C1 segment of cervical spinal cord (tissue), 14 donors: ENCODE measurements around the gene OSBPL8.
A peak's percentile ranks its signal among the peaks of the same experiment; 100 is the strongest.
"Not testable (repeated sequence)": the region's sequence is repeated elsewhere in the genome, so short reads cannot be mapped to it uniquely, and the experiment has no call there.

Source experiments
- DNase-seq, 14 donors: peaks; one replicate each; lab custom pipeline; 2025; lab: John Stamatoyannopoulos, UW

Gene OSBPL8

GRCh38 chr12:76364131-76364530 is 195.4 kb downstream of the OSBPL8 start:
- not testable (repeated sequence) for DNase-seq

GRCh38 chr12:76360316-76360715 is 199.3 kb downstream of the OSBPL8 start:
- DNase-seq, result no peak

DNA sequence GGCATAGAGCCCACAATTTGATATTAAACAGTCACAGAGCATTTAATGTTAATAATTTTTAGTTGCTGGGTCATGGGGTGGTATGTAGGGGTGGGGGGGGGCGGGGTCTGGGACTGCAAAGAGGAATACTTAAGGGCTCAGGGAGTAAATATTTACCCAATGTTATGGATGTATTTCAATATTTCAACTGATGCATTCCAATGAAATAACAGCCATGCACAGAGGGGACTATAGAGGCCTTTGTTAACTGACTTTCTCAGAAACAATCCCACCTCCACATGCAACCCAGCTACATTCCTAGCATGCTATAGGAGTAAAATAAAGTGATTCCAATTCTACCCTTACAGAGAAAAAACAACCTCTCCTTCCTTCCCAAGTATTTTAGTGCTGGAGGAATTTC is 203.5 kb downstream of the OSBPL8 start:
- DNase-seq, result no peak

GRCh38 chr12:76348079-76348901 is 211.3 kb downstream of the OSBPL8 start, which contains the start of gene BBS10:
Gene BBS10, minus strand, starts transcription at chr12:76348415. Its CDS starts 57 bp downstream, at chr12:76348358.
- peak; percentile 66 to 94 (median 88) for DNase-seq

- DNase-seq, result peak in 6 of 14 donors; percentile 3 to 27 (median 6)
These were observed 212.7 kb downstream of the OSBPL8 start for GRCh38 chr12:76346798-76347420.

DNA sequence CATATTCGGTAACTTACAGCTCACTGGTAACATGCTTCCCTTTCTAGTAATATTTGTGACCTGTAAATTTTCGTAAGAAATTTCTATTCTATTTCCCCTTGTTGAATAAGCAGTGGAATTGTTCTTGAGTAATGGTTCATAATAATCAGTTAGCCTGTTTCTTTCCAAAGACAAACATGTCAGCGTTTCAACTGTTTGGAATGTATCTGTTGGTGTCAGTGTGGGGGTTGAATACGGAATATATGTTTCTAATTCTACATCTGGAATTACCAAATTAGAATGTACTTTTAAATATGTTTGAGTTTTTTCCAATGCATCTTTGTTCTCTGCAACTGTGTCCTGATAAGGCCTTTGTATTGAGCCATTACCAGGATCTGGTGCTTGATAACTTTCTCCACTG is 213.3 kb downstream of the OSBPL8 start:
- DNase-seq, result no peak

DNA sequence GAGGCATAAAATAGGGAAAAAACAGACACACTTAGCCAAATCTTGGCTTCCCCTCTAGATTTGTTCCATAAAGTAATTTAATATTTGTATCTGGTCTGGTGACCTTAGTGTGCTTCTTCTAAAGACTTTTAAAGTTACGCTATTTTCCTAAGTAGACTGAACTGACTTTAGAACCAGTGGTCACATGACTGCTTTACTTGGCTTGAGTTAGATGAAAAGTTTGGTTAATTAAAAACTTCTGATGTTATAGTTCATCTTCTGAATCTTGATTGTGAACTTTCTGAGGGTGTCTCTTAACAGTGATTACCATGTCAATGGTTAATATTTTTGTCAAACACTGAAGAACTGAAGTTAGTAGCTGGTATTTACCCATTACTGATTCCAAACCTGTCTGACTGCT is 214.0 kb downstream of the OSBPL8 start:
- DNase-seq, result no peak

DNA sequence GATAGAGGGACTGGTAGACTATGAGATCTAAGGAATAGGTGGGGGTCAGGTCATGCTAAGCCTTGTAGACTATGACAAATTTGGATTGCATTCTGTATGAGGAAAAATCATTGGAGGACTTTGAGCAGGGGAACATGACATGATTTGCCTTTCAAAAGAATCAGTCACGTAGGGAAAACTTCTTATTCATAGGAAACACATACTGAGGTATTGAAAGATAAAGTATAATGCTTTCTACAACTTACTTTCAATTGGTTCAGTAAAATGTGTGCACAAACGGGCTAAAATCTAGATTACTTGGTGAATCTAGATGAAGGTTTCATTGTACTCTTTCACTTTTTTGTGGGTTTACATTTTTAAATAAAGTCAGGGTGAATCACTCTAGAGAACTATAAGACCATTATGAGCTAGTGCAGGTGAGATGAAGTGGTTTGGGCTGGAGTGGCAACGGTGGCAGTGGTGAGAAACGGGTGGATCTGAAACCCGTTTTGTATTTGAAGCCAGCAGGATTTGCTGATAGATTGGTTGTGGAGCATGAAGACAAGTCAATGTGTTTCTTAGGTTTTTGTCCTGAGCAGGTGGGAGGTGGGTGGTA is 218.0 kb downstream of the OSBPL8 start:
- DNase-seq, result no peak

- no peak for DNase-seq
These were observed 218.7 kb downstream of the OSBPL8 start for GRCh38 chr12:76340680-76341435.

GRCh38 chr12:76337583-76337982 is 222.0 kb downstream of the OSBPL8 start:
- DNase-seq, result no peak

GRCh38 chr12:76332606-76333005 is 227.0 kb downstream of the OSBPL8 start:
- no peak for DNase-seq

GRCh38 chr12:76329606-76330005 is 230.0 kb downstream of the OSBPL8 start:
- DNase-seq, result no peak

- DNase-seq, result no peak
These were observed 230.4 kb downstream of the OSBPL8 start for GRCh38 chr12:76329159-76329558.

- not testable (repeated sequence) for DNase-seq
These were observed 239.8 kb downstream of the OSBPL8 start for GRCh38 chr12:76319595-76320319.

DNA sequence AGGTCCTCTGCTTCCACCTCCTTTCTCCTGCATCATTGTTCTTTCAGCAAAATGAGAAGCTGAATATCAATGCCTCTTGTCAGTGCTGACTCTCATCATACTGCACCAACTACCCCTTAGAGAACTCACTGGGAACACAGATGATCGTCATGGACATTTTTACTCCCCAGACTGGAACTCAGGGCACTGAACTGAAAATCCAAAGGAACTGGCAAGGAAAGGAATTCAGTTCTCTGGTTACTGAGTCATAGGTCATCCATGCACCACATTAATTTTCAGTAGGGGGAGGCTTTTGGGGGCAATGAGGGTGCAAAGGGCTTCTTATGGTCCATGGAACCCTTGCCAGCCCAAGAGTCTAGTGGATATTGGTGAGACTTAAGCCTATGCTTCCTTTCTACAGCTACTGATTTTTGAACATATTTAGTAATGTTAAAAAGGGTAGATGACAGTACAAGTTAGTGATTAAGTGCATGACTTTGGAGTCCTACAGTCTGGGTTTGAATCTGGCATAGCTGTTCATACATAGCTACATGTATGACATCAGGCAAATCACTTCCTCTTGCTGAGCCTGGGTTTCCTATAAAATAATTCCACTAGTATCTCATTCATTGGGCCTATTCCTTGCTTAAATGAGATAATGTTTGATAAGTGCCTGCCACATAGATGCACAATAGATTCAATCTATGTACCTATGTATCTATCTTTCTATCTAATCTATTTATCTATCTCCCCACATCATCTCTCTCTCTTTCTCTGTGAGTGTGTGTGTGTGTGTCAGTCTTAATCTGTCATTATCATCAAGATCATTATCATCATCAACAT is 240.6 kb downstream of the OSBPL8 start:
- DNase-seq, result no peak

DNA sequence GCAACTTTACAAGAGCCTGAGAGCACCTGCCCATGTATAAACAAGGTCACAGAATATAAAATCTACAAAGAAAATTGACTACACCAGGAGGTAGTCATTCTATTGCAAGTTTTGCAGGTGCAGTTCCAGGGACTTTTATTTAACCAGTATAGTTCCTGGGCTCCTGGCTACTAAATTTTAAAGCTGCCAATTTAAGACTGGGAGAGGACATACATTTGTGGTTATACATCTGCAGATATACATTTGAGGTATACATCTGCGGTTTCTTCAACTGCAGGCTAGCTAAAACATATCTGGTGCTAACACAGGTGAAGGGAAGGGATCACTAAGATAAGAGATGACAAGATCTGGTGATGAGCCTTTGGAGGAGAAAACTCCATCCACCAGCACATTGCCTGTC is 241.6 kb downstream of the OSBPL8 start:
- DNase-seq, result no peak

GRCh38 chr12:76316468-76316867 is 243.1 kb downstream of the OSBPL8 start:
- DNase-seq, result no peak

DNA sequence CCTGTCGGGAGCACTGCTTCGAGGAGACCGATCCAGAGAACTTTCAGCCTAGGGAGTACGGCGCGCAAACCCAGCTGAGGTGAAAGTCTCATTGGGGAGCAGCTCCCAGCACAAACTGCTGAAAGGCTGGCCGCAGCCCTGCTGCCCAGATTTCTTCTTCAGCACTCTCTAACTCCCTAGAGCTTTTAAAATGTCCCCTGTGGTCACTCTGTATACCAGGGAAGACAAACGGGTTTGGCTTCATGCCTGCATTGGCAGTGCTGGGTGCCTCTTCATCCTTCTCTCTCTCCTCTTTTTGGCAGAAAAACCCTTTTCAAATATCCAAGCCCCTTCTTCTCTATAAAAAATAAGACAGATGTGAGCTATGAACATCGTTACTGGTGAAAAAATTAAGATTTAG is 246.3 kb downstream of the OSBPL8 start:
- DNase-seq, result peak in 2 of 14 donors; percentile 12 to 22

- DNase-seq, result no peak
These were observed 247.3 kb downstream of the OSBPL8 start for GRCh38 chr12:76312315-76312714.

DNA sequence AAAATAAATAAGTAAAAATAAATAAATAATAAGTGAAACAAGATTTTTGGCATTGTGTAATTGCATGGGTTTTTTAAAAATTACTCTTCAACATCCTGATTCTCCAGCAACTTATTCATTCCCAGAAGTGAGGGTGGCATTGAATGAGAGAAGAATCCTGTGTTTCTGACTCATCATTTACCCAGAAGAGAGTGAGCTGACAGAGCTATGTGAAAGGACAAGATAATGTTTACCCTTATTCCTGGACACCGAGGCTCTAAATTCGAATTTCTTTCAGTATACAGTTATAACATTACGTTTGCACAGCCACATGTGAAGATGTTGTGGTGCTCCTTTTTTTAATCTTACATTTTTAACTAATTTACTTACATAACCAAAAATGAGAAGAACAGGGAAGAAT is 247.8 kb downstream of the OSBPL8 start:
- no peak for DNase-seq
